ENCODE results near the gene SEC22B. TPM values are rescaled to one million over a fixed set of nuclear protein-coding genes. Genes with fewer than 3 reads are reported as not detected.
"Not testable (repeated sequence)": the region's sequence is repeated elsewhere in the genome, so short reads cannot be mapped to it uniquely, and the experiment has no call there.

The SEC22B gene
- total RNA-seq, 1 donor from 2014 or later = 23.6 TPM

- H3F3A ChIP-seq (ENCODE audit: low read depth); DNase-seq (ENCODE audit: low spot score); H3K9me3 Mint-ChIP-seq; H3K36me3 ChIP-seq; H3K4me1 Mint-ChIP-seq; H3K27me3 Mint-ChIP-seq (ENCODE audit: insufficient read depth, low read depth); H3K9me3 ChIP-seq (ENCODE audit: low read depth); H3K27me3 ChIP-seq; H3K27ac ChIP-seq; H3K36me3 Mint-ChIP-seq; H3K4me3 ChIP-seq; H3K4me1 ChIP-seq; H3K4me3 Mint-ChIP-seq; H4K20me1 ChIP-seq (ENCODE audit: low read depth); H3K27ac Mint-ChIP-seq; H2AFZ ChIP-seq (replicated peaks); H3K79me2 ChIP-seq (ENCODE audit: low read depth); H3K9ac ChIP-seq; H3K4me2 ChIP-seq: not testable (repeated sequence)
Measured at GRCh38 chr1:120150138-120150822, 26.0 kb downstream of the SEC22B start.

- not testable (repeated sequence) for DNase-seq (ENCODE audit: low spot score); H3K27ac ChIP-seq; H3K27me3 Mint-ChIP-seq (ENCODE audit: insufficient read depth, low read depth); H3K27me3 ChIP-seq; H2AFZ ChIP-seq (replicated peaks); H3K36me3 Mint-ChIP-seq; H3K9ac ChIP-seq; H3K36me3 ChIP-seq; H3K9me3 Mint-ChIP-seq; H3K9me3 ChIP-seq (ENCODE audit: low read depth); H4K20me1 ChIP-seq (ENCODE audit: low read depth); H3K4me1 Mint-ChIP-seq; H3K27ac Mint-ChIP-seq; H3K79me2 ChIP-seq (ENCODE audit: low read depth); H3K4me2 ChIP-seq; H3K4me3 Mint-ChIP-seq; H3K4me1 ChIP-seq; H3F3A ChIP-seq (ENCODE audit: low read depth); H3K4me3 ChIP-seq
Measured at GRCh38 chr1:120149420-120150059, 26.8 kb downstream of the SEC22B start.

- not testable (repeated sequence) for H3K9me3 Mint-ChIP-seq; H3K4me3 Mint-ChIP-seq; H3K27me3 Mint-ChIP-seq (ENCODE audit: insufficient read depth, low read depth); H3K27ac Mint-ChIP-seq; H3K4me3 ChIP-seq; H2AFZ ChIP-seq (replicated peaks); H3K27me3 ChIP-seq; H3K27ac ChIP-seq; H3K4me1 Mint-ChIP-seq; DNase-seq (ENCODE audit: low spot score); H3K36me3 Mint-ChIP-seq; H3K9me3 ChIP-seq (ENCODE audit: low read depth); H3K4me1 ChIP-seq; H3K79me2 ChIP-seq (ENCODE audit: low read depth); H4K20me1 ChIP-seq (ENCODE audit: low read depth); H3F3A ChIP-seq (ENCODE audit: low read depth); H3K9ac ChIP-seq; H3K4me2 ChIP-seq; H3K36me3 ChIP-seq
- TF ChIP-seq CTCF (IDR thresholded peaks at IDR 0.05) = peak; percentile 32
Measured at GRCh38 chr1:120145806-120146205, 30.5 kb downstream of the SEC22B start.

GRCh38 chr1:120144626-120145025 lies 31.7 kb downstream of the SEC22B start:
- not testable (repeated sequence) for H2AFZ ChIP-seq (replicated peaks); H3K9ac ChIP-seq; H3K4me3 Mint-ChIP-seq; H3K9me3 ChIP-seq (ENCODE audit: low read depth); H3K27me3 Mint-ChIP-seq (ENCODE audit: insufficient read depth, low read depth); H3K27ac Mint-ChIP-seq; H3K4me1 ChIP-seq; H3K4me3 ChIP-seq; H3K9me3 Mint-ChIP-seq; H3K79me2 ChIP-seq (ENCODE audit: low read depth); H3K36me3 ChIP-seq; H3K4me2 ChIP-seq; H3F3A ChIP-seq (ENCODE audit: low read depth); H3K36me3 Mint-ChIP-seq; DNase-seq (ENCODE audit: low spot score); H4K20me1 ChIP-seq (ENCODE audit: low read depth); H3K27ac ChIP-seq; H3K4me1 Mint-ChIP-seq; H3K27me3 ChIP-seq

- not testable (repeated sequence) for H3K9me3 Mint-ChIP-seq; H3F3A ChIP-seq (ENCODE audit: low read depth); H3K27ac ChIP-seq; H3K4me3 ChIP-seq; H3K9me3 ChIP-seq (ENCODE audit: low read depth); H3K4me1 ChIP-seq; H3K9ac ChIP-seq; H3K4me2 ChIP-seq; H3K79me2 ChIP-seq (ENCODE audit: low read depth); H3K27ac Mint-ChIP-seq; H3K36me3 ChIP-seq; H4K20me1 ChIP-seq (ENCODE audit: low read depth); H2AFZ ChIP-seq (replicated peaks); H3K36me3 Mint-ChIP-seq; H3K27me3 ChIP-seq; H3K4me1 Mint-ChIP-seq; H3K27me3 Mint-ChIP-seq (ENCODE audit: insufficient read depth, low read depth); DNase-seq (ENCODE audit: low spot score); H3K4me3 Mint-ChIP-seq
Measured at GRCh38 chr1:120144169-120144568, 32.2 kb downstream of the SEC22B start.

GRCh38 chr1:120143334-120143733 lies 33.0 kb downstream of the SEC22B start:
- not testable (repeated sequence) for DNase-seq (ENCODE audit: low spot score); H3K9me3 Mint-ChIP-seq; H3F3A ChIP-seq (ENCODE audit: low read depth); H2AFZ ChIP-seq (replicated peaks); H3K27me3 ChIP-seq; H3K9me3 ChIP-seq (ENCODE audit: low read depth); H3K36me3 ChIP-seq; H4K20me1 ChIP-seq (ENCODE audit: low read depth); H3K36me3 Mint-ChIP-seq; H3K27ac ChIP-seq; H3K4me3 ChIP-seq; H3K79me2 ChIP-seq (ENCODE audit: low read depth); H3K4me2 ChIP-seq; H3K27ac Mint-ChIP-seq; H3K4me3 Mint-ChIP-seq; H3K9ac ChIP-seq; H3K27me3 Mint-ChIP-seq (ENCODE audit: insufficient read depth, low read depth); H3K4me1 ChIP-seq; H3K4me1 Mint-ChIP-seq

- not testable (repeated sequence) for H3K36me3 Mint-ChIP-seq; H3K27ac ChIP-seq; DNase-seq (ENCODE audit: low spot score); H3K9me3 ChIP-seq (ENCODE audit: low read depth); H3K4me3 Mint-ChIP-seq; H3K27me3 Mint-ChIP-seq (ENCODE audit: insufficient read depth, low read depth); H3K36me3 ChIP-seq; H3K4me3 ChIP-seq; H3F3A ChIP-seq (ENCODE audit: low read depth); H3K4me1 Mint-ChIP-seq; H3K79me2 ChIP-seq (ENCODE audit: low read depth); H3K27me3 ChIP-seq; H2AFZ ChIP-seq (replicated peaks); H3K4me1 ChIP-seq; H4K20me1 ChIP-seq (ENCODE audit: low read depth); H3K4me2 ChIP-seq; H3K9me3 Mint-ChIP-seq; H3K9ac ChIP-seq; H3K27ac Mint-ChIP-seq
Measured at GRCh38 chr1:120142512-120143263, 33.6 kb downstream of the SEC22B start.
